ENCODE measurements around the gene SMARCD3. TPM values are rescaled to one million over a fixed set of nuclear protein-coding genes. Genes with fewer than 3 reads are reported as not detected.

The SMARCD3 gene
- total RNA-seq, 6 experiments from 2014 or later = 2.4 to 7.3 (median 2.7) TPM

DNA sequence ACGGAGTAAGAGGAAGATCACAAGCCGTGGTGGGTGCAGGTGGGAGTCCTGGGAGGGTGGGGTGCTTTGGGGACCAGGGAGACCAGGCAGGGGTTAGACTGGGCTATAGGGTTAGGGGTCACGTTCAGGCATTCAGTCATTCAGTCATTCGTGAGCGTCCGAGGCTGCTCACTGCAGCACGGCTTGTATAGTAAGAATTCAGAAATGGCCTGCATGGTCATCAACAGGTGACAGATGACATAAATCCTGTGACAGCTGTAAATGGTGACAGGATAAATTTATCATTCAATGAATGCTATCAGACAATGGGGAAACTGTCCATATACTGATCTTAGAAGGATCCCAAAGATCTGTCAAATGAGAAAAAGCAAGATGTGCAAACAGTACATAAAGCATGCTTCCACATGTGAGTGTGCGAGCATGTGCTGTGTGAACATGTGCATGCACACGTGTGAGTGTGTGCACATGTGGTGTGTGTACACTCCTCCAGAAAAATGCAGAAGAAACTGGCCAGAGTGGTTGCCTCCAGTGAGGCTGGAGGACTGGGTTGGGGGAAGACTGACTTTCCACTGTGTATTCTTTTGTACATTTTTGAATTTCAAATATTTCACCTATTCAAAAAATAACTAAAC, 32.0 kb upstream of the SMARCD3 start:
- Histone ChIP-seq H3K27me3 (no peaks in the 10 kb centered on the region), H3K36me3 (no peaks in the 10 kb centered on the region), H3K27ac (no peak overlapping the region), H3K4me3 (no peak overlapping the region), H3K9me3 (no peaks in the 10 kb centered on the region), H3K4me1 (no peaks in the 10 kb centered on the region)
- WGBS (ENCODE audit: insufficient coverage, low coverage, low lambda C conversion rate, missing lambda C conversion rate) = 82% methylated on average over 9 of the region's 9 CpGs
- intact Hi-C loops (cut with DNase I) = no loop called here
- DNase-seq (peak in 1 of 3 donors; percentile 30), ATAC-seq (no peak)
- TF ChIP-seq, protein P1, sequence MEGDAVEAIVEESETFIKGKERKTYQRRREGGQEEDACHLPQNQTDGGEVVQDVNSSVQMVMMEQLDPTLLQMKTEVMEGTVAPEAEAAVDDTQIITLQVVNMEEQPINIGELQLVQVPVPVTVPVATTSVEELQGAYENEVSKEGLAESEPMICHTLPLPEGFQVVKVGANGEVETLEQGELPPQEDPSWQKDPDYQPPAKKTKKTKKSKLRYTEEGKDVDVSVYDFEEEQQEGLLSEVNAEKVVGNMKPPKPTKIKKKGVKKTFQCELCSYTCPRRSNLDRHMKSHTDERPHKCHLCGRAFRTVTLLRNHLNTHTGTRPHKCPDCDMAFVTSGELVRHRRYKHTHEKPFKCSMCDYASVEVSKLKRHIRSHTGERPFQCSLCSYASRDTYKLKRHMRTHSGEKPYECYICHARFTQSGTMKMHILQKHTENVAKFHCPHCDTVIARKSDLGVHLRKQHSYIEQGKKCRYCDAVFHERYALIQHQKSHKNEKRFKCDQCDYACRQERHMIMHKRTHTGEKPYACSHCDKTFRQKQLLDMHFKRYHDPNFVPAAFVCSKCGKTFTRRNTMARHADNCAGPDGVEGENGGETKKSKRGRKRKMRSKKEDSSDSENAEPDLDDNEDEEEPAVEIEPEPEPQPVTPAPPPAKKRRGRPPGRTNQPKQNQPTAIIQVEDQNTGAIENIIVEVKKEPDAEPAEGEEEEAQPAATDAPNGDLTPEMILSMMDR (IDR thresholded peaks at IDR 0.05) = no peak
- no peak for TF ChIP-seq POLR2A (IDR thresholded peaks at IDR 0.05)

DNA sequence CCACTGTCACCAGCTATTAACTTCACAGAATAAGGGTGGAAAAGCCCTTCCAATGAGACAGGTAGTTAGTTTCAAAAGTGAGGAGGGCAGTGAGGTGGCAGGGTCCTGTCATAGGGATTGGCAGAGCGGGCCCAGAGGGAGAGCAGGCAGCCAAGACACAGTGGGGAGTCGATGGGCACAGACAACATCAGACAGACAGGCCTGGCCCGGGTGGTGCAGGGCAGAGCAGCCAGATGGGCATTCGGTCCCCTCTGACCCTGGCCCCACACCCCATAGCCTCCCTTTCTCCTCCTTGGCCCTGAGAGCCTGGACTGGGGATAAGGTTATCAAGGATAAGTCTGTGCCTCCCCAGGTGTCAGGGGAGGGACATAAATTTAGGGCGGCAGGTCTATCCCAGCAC, 31.4 kb upstream of the SMARCD3 start:
- no peak for TF ChIP-seq POLR2A (IDR thresholded peaks at IDR 0.05)
- TF ChIP-seq, protein P1 (IDR thresholded peaks at IDR 0.05) = no peak
- H3K27ac ChIP-seq = no peak overlapping the region
- ATAC-seq = no peak
- H3K4me3 ChIP-seq = no peak overlapping the region
- H3K27me3 ChIP-seq = no peaks in the 10 kb centered on the region
- H3K9me3 ChIP-seq = no peaks in the 10 kb centered on the region
- intact Hi-C loops (cut with DNase I) = no loop called here
- DNase-seq = no peak
- no peaks in the 10 kb centered on the region for H3K36me3 ChIP-seq
- WGBS (ENCODE audit: insufficient coverage, low coverage, low lambda C conversion rate, missing lambda C conversion rate) = 78% methylated on average over 5 of the region's 5 CpGs
- no peaks in the 10 kb centered on the region for H3K4me1 ChIP-seq

DNA sequence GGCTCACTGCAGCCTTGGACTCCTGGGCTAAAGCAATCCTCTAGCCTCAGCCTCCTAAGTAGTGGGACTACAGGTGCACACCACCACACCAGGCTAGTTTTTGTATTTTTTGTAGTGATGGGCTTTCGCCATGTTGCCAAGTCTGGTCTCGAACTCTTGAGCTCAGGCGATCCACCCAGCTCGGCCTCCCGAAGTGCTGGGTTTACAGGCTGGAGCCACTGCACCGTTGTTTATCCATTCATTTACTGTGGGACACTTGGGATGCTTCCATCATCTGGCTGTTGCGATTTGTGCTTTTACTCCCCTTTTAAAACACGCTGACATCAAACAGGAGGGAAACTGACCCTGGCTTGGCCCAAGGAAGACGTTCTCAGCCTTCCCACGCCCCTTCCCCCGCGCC, 30.5 kb upstream of the SMARCD3 start:
- intact Hi-C loops (cut with DNase I) = no loop called here
- Histone ChIP-seq H3K36me3 (no peaks in the 10 kb centered on the region), H3K4me1 (no peaks in the 10 kb centered on the region), H3K9me3 (no peaks in the 10 kb centered on the region), H3K27ac (no peak overlapping the region), H3K4me3 (no peak overlapping the region), H3K27me3 (no peaks in the 10 kb centered on the region)
- no peak for TF ChIP-seq POLR2A (IDR thresholded peaks at IDR 0.05)
- TF ChIP-seq, protein P1 (IDR thresholded peaks at IDR 0.05) = no peak
- peak in 1 of 3 donors; percentile 26 for DNase-seq
- no peak for ATAC-seq
- 69% methylated on average over 6 of the region's 12 CpGs for WGBS (ENCODE audit: insufficient coverage, low coverage, low lambda C conversion rate, missing lambda C conversion rate)

DNA sequence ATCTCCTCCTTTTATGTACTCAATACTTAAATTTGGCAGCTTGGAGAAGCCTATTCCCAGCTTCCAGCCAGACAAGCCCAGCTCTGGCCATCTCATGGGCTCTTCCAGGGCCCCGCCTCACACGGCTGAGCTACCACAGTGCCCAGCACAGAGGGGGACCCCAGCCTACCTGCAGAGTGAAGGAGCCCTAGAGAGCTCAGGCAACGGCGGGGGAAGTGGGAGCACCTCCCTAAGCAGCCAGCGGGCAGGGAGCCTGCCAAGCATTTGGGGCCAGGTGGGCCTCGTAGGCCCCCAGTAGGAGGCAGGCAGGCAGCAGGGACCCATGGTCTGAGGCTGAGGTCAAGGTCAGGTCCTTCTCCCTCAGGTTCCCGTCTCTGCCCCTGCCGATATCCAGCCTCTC, 29.1 kb upstream of the SMARCD3 start:
- ATAC-seq = no peak
- Histone ChIP-seq H3K27ac (no peak overlapping the region), H3K27me3 (no peaks in the 10 kb centered on the region), H3K9me3 (no peaks in the 10 kb centered on the region), H3K4me3 (no peak overlapping the region), H3K36me3 (no peaks in the 10 kb centered on the region), H3K4me1 (no peaks in the 10 kb centered on the region)
- peak in 1 of 3 donors; percentile 41 for DNase-seq
- intact Hi-C loops (cut with DNase I) = no loop called here
- TF ChIP-seq, protein P1 (IDR thresholded peaks at IDR 0.05) = no peak
- TF ChIP-seq POLR2A (IDR thresholded peaks at IDR 0.05) = no peak
- 59% methylated on average over 5 of the region's 8 CpGs for WGBS (ENCODE audit: insufficient coverage, low coverage, low lambda C conversion rate, missing lambda C conversion rate)
